Endothelial cell of umbilical vein (primary cell): ENCODE results near the gene WAC. TPM values are rescaled to one million over a fixed set of nuclear protein-coding genes. Genes with fewer than 3 reads are reported as not detected.
A peak's percentile ranks its signal among the peaks of the same experiment; 100 is the strongest.

Experiments
- BruUV-seq: library from RNA; stranded (reverse); fragments of 400-500 nt; replicated peaks from 2 replicates; lab custom pipeline; 2021; lab: Mats Ljungman, UMichigan
- CTCF ChIA-PET: fragments of 300-600, 350-600 bp; sonication (Branson Sonifier 250); formaldehyde crosslinking; loops from one replicate; lab custom pipeline; 2021; ENCODE audit warnings: antibody characterized with exemption, inconsistent platforms; lab: Charles Lee
- POLR2A ChIA-PET: fragments of 300-600, 350-600 bp; sonication (Branson Sonifier 250); formaldehyde crosslinking; loops from one replicate; lab custom pipeline; 2021; ENCODE audit warnings: antibody characterized with exemption, inconsistent platforms; lab: Charles Lee
- DNase-seq: peaks from one replicate; pipeline ENCODE4 v3.0.0-alpha.2; 2011; ENCODE audit warnings: low read depth, low spot score
- FAIRE-seq: peaks from 2 replicates; lab custom pipeline; 2011; peaks lifted over from hg19 to GRCh38; lab: Jason Lieb, UNC
- H2AFZ ChIP-seq: 2 replicates; pipeline ENCODE4 v1.6.0; 2012; ENCODE audit warnings: low read depth, low read length, control low read depth, inconsistent platforms
- H3K27ac ChIP-seq: 2 replicates; pipeline ENCODE4 v1.5.1; 2011; ENCODE audit warnings: low read depth, mild to moderate bottlenecking, control low read depth, low read length, moderate library complexity; ENCODE audit not compliant: insufficient read depth
- H3K27me3 ChIP-seq, 2 experiments: 2 replicates each; pipeline versions ENCODE4 v1.6.0 to v1.6.1; 2011; ENCODE audit warnings: low read length in 2 of 2, mixed read lengths in 1 of 2; ENCODE audit not compliant: control insufficient read depth in 2 of 2, insufficient read depth in 2 of 2
- H3K36me3 ChIP-seq, 2 experiments: 2 replicates in 1 of 2; 3 replicates in 1 of 2; pipeline ENCODE4 v1.5.1; 2011; ENCODE audit warnings: low read length in 2 of 2, mild to moderate bottlenecking in 1 of 2, moderate library complexity in 1 of 2; ENCODE audit not compliant: control insufficient read depth in 2 of 2, insufficient read depth in 2 of 2; ENCODE audit errors: extremely low read depth in 1 of 2
- H3K4me1 ChIP-seq: 3 replicates; pipeline ENCODE4 v1.5.1; 2011; ENCODE audit warnings: mild to moderate bottlenecking, low read length; ENCODE audit not compliant: control insufficient read depth, insufficient read depth; ENCODE audit errors: extremely low read depth
- H3K4me2 ChIP-seq: 2 replicates; pipeline ENCODE4 v1.6.1; 2011; ENCODE audit warnings: low read length, control low read depth, mixed read lengths; ENCODE audit not compliant: insufficient read depth
- H3K4me3 ChIP-seq, 3 experiments: fragments of 200-600 bp in 1 of 3; sonication (generic), shearing (Covaris generic) in 1 of 3; replicated peaks in 1 of 3; 2 replicates each; pipeline ENCODE4 v1.5.1; 2011 to 2016; ENCODE audit warnings: control low read depth in 3 of 3, low read length in 3 of 3, mild to moderate bottlenecking in 2 of 3, inconsistent platforms in 1 of 3, low read depth in 1 of 3, moderate library complexity in 1 of 3; ENCODE audit not compliant: insufficient read depth in 1 of 3
- H3K79me2 ChIP-seq: 2 replicates; pipeline ENCODE4 v1.6.0; 2012; ENCODE audit warnings: low read length, inconsistent platforms; ENCODE audit not compliant: control insufficient read depth, insufficient read depth
- H3K9ac ChIP-seq: replicated peaks from 2 replicates; pipeline ENCODE3; 2011; ENCODE audit warnings: low read length, control low read depth; ENCODE audit not compliant: insufficient read depth; ENCODE audit errors: extremely low read depth
- H3K9me1 ChIP-seq: replicated peaks from 3 replicates; pipeline ENCODE4 v1.6.0; 2011; ENCODE audit warnings: mild to moderate bottlenecking, low read length; ENCODE audit not compliant: control insufficient read depth, insufficient read depth; ENCODE audit errors: extremely low read depth
- H3K9me3 ChIP-seq: replicated peaks from 2 replicates; pipeline ENCODE4 v1.5.1; 2012; ENCODE audit warnings: low read length, inconsistent platforms; ENCODE audit not compliant: control insufficient read depth, insufficient read depth
- H4K20me1 ChIP-seq: replicated peaks from 2 replicates; pipeline ENCODE3; 2011; ENCODE audit warnings: mild to moderate bottlenecking, low read length; ENCODE audit not compliant: control insufficient read depth, insufficient read depth; ENCODE audit errors: extremely low read depth
- CTCF ChIP-seq, 2 donors: IDR thresholded peaks; 1 replicate in 1 of 2; 2 replicates in 1 of 2; pipeline ENCODE4 v1.5.1; 2011; ENCODE audit warnings: low read length in 2 of 2, mild to moderate bottlenecking in 2 of 2, moderate library complexity in 2 of 2, control low read depth in 1 of 2, inconsistent platforms in 1 of 2, low read depth in 1 of 2; ENCODE audit not compliant: insufficient read depth in 1 of 2; ENCODE audit errors: extremely low read depth in 1 of 2
- EZH2 ChIP-seq: IDR thresholded peaks from 2 replicates; pipeline ENCODE4 v1.6.1; 2012; ENCODE audit warnings: borderline replicate concordance, low read depth, mild to moderate bottlenecking, moderate library complexity, low read length, inconsistent platforms; ENCODE audit not compliant: severe bottlenecking
- FOS ChIP-seq: IDR thresholded peaks from 2 replicates; pipeline ENCODE4 v1.6.1; 2011; ENCODE audit warnings: mild to moderate bottlenecking, low read length, moderate library complexity, borderline replicate concordance; ENCODE audit not compliant: insufficient read depth
- GATA2 ChIP-seq: IDR thresholded peaks from 2 replicates; pipeline ENCODE4 v1.7.0; 2011; ENCODE audit warnings: low read depth, mild to moderate bottlenecking, moderate library complexity, mixed read lengths, low read length; ENCODE audit not compliant: insufficient read length, insufficient read depth
- JUN ChIP-seq: IDR thresholded peaks from 2 replicates; pipeline ENCODE4 v1.6.1; 2011; ENCODE audit warnings: borderline replicate concordance, low read depth; ENCODE audit not compliant: insufficient read length, insufficient read depth
- MAX ChIP-seq: IDR thresholded peaks from 2 replicates; pipeline ENCODE4 v1.6.1; 2011; ENCODE audit not compliant: insufficient read depth, insufficient read length
- MYC ChIP-seq: IDR thresholded peaks from one replicate; pipeline ENCODE4 v1.6.1; 2011; ENCODE audit warnings: mild to moderate bottlenecking, low read depth, low read length
- POLR2A ChIP-seq: IDR thresholded peaks from 2 replicates; pipeline ENCODE4 v1.6.1; 2012; ENCODE audit warnings: low read depth, mild to moderate bottlenecking, control low read depth, low read length
- POLR2AphosphoS5 ChIP-seq: IDR thresholded peaks from 2 replicates; pipeline ENCODE4 v1.6.1; 2012; ENCODE audit warnings: low read depth, mild to moderate bottlenecking, control low read depth, low read length, moderate library complexity; ENCODE audit not compliant: insufficient read depth
- dilution Hi-C: fragments of 300-500 bp; cut with MboI; formaldehyde crosslinking; loops from one replicate; pipeline ENCODE4 v1.15.0; 2019; ENCODE audit warnings: low sequenced_read_pairs; ENCODE audit not compliant: extremely low pct_ligation_motif_present
- intact Hi-C: fragments of 100-400 bp; cut with micrococcal nuclease; formaldehyde crosslinking; loops from one replicate; pipeline ENCODE4 v1.10.0; 2022
- polyA plus RNA-seq, 4 experiments: library from polyadenylated mRNA; depleted of rRNA in 3 of 4; stranded (reverse) in 3 of 4; unstranded in 1 of 4; fragments of >200 nt; gene quantifications; 2 replicates each; pipeline versions ENCODE4 v1.2.1 to v1.2.3, GENCODE V29; 2011 to 2012; ENCODE audit warnings: missing spikeins in 1 of 4
- total RNA-seq: library from RNA; stranded (reverse); gene quantifications from 2 replicates; pipeline ENCODE4 v1.2.3, GENCODE V29; 2021

WAC gene
- total and polyA plus RNA-seq, 2 donors (not counting 3 experiments of a cell fraction or from before 2014, with no cell fraction given), result 49.2 to 101 TPM

GRCh38 chr10:28564905-28565304 lies 32.0 kb downstream of the WAC start:
- FAIRE-seq (no peak), DNase-seq (peak; percentile 23)
- no peaks in the 10 kb centered on the region for H3K27me3 ChIP-seq
- H3K79me2 ChIP-seq, result peaks cover 99% of the 10 kb centered on the region
- intact Hi-C loops (no loop called here), dilution Hi-C loops (no loop called here)
- no peak overlapping the region for H3K9ac ChIP-seq
- no peak overlapping the region for H3K27ac ChIP-seq
- H3K36me3 ChIP-seq, result peaks cover 8 to 12% of the 10 kb centered on the region in 2 experiments
- H3K9me3 ChIP-seq, result no peaks in the 10 kb centered on the region
- no peak overlapping the region for H3K4me2 ChIP-seq
- no peak overlapping the region for H3K4me3 ChIP-seq
- ChIA-PET POLR2A (no interaction called here), CTCF (interaction anchor here (0.8 to 1.3 kb wide), 2 partner anchors 8 to 14 kb away, joined by 3 to 4 read pairs; no protein-coding TSS in a partner anchor)
- peaks cover 32% of the 10 kb centered on the region for H4K20me1 ChIP-seq
- BruUV-seq, result no TSS peak
- H2AFZ ChIP-seq, result no peak overlapping the region
- TF ChIP-seq MAX (no peak), JUN (no peak), POLR2AphosphoS5 (no peak), POLR2A (no peak), MYC (no peak)
- peaks cover 8% of the 10 kb centered on the region for H3K4me1 ChIP-seq
- H3K9me1 ChIP-seq, result no peaks in the 10 kb centered on the region

GRCh38 chr10:28566458-28567015 lies 33.6 kb downstream of the WAC start:
- CTCF ChIA-PET, result interaction anchor here (0.9 to 1.0 kb wide), 3 partner anchors 10 to 24 kb away, joined by 3 to 5 read pairs (median 3); no protein-coding TSS in a partner anchor
- Histone ChIP-seq H3K79me2 (peaks cover 99% of the 10 kb centered on the region), H3K4me2 (no peak overlapping the region), H3K4me3 (no peak overlapping the region), H4K20me1 (peaks cover 41% of the 10 kb centered on the region), H3K9me3 (no peaks in the 10 kb centered on the region), H3K27ac (no peak overlapping the region), H3K27me3 (no peaks in the 10 kb centered on the region), H3K9ac (no peak overlapping the region), H3K4me1 (peaks cover 8% of the 10 kb centered on the region), H2AFZ (no peak overlapping the region), H3K36me3 (peaks cover 8 to 12% of the 10 kb centered on the region in 2 experiments), H3K9me1 (no peaks in the 10 kb centered on the region)
- no peak for FAIRE-seq
- intact Hi-C loops (no loop called here), dilution Hi-C loops (no loop called here)
- BruUV-seq, result no TSS peak
- TF ChIP-seq MAX (no peak), FOS (no peak), POLR2A (no peak), MYC (no peak), CTCF (IDR thresholded peaks at IDR 0.05; ENCODE audit: extremely low read depth in 1 of 2, insufficient read depth in 1 of 2, low read depth in 1 of 2, low read length in 2 of 2) (no peak), EZH2 (no peak), POLR2AphosphoS5 (no peak), GATA2 (no peak), JUN (no peak)
- DNase-seq, result peak; percentile 74
- POLR2A ChIA-PET, result no interaction called here
